Activated effector memory CD4-positive, alpha-beta T cell treated with anti-CD3 and anti-CD28 coated beads, Interleukin-2, amount 50 U/mL, for 16 hours (primary cell): Measurements from ENCODE around the gene CARMIL1.
"Not testable (repeated sequence)": the region's sequence is repeated elsewhere in the genome, so short reads cannot be mapped to it uniquely, and the experiment has no call there.

Experiments used
- DNase-seq: peaks from one replicate; pipeline ENCODE4 v3.0.0-alpha.2; 2020

CARMIL1 gene

DNA sequence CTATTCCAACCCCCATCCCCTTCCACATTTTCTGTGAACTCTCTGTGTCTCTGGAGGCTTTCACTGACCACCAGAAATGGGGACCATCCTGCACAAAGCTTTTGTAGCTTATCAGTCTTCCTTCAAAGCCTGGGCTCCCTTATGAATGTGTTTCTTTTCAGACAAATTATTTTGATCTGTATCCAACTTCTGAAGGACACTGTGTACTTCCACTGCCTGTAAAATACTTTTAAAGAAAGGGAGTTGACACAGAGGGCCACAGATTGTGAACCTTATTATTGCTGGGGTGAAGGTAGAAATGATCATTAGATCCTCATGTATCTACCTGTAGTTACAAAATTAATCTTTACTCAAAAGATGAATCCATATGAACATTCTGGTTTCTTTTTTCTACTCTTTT is 135.6 kb downstream of the CARMIL1 start:
- DNase-seq = no peak

- DNase-seq = no peak
These were observed 136.1 kb downstream of the CARMIL1 start for GRCh38 chr6:25415274-25415673.

DNA sequence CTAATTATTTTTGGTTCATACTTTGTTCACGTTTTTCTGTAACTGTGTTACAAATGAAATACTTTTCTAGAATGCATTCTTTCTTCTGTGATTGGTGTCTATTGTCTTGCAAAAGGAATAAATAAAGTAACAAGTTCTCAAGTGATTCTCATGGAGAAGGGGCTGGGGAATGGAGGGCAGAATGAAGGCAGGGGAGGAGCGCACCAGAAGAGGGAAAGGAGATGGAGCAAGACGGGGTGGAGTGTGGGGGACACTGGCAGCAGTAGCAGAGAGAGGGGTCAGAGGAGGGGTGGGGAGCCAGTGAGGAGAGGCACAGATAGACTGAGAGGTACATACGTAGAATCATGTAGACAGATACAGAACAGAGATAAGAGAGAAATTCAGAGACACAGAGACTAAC is 136.5 kb downstream of the CARMIL1 start:
- no peak for DNase-seq

DNA sequence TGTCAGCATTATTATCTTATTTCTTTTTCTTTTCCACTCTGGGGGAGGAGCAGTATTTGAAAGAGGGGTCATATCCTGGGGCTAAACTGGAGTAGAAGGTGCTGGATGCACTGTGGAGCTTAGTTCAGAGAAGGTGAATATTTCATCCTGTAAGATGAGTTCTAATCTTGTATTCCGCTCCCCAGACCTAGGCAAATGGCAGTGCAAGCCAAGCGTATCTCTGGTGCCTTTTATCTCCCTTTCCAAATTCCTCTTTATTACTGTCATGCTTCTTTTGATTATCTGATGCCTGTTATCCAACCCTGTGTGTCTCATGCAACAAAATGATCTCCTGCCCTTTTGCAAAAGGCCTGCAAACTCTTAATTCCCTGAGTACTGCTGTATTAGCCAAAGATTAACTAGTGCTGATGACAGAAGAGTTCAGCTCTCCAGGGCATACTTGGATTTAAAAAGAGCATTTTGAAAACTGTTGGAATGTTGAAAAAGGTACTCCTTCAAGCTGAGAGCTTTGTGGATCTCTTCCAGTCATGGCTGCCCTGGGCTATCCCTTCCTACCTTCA is 138.0 kb downstream of the CARMIL1 start:
- DNase-seq = no peak

DNA sequence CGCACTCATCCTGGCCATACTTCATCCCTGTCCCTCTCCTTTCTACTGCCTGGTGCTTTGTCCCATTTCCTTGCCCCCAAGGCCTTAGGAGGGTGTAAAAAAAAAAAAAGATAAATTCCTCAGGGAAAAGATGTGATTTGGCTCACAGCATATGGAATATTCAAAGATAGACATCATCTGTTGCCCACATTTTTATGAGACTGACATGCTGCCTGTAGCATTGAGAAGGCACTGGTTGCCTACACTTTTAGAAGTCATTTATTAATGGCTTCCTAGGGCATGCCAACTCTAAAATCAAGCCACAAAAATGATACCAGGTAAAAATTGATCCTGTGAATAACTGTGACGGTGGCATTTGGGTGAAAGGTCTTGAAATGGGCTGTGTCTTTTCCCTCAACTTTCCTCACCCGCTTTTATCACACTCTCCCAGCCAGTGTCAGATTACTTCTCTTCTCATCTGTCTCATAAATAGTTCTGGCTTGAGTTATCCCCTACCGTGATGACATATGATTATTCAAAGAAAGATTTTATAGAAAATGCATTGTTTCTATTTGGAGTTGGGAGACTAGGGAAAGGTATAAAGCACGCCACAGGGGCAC is 139.4 kb downstream of the CARMIL1 start:
- DNase-seq = no peak

DNA sequence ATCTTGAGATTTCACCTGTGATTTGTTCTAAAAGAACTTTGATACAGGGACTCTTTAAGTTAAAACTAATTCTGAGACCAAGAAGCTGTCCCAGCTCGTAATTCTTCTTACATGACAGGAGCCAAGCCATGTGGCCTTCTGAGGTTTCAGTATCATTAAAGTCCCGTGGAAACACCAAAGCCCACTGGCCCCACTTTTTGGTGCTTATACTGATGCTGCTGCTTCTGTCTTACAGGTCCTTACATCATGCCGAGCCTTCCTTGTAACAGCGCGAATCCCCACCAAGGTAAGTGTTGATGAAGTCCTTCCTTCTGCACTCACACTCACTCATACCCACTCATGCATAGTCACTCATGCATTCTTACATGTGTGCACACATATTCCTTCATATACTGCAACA is 140.7 kb downstream of the CARMIL1 start:
- DNase-seq = no peak

- no peak for DNase-seq
These were observed 144.2 kb downstream of the CARMIL1 start for GRCh38 chr6:25423358-25423757.

DNA sequence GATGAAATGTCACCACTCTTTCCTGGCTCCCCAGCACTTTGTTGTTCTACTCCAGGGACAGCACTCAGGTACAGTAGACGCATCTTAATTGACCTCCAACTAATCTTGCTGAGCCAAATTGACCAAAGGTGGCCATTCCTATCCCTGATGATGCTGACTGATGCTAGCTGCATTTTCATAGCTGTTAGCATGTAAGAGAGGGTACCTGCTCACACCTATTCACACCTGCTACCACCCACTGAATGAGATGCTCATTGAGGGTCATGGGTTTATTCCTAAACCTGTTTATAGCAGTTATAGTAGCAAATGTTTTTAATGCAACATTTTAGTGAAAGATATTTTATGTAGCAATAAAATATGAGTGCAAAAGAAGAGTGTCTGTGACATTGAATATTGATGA is 145.1 kb downstream of the CARMIL1 start:
- DNase-seq = no peak

- DNase-seq = no peak
These were observed 148.4 kb downstream of the CARMIL1 start for GRCh38 chr6:25427549-25427948.

DNA sequence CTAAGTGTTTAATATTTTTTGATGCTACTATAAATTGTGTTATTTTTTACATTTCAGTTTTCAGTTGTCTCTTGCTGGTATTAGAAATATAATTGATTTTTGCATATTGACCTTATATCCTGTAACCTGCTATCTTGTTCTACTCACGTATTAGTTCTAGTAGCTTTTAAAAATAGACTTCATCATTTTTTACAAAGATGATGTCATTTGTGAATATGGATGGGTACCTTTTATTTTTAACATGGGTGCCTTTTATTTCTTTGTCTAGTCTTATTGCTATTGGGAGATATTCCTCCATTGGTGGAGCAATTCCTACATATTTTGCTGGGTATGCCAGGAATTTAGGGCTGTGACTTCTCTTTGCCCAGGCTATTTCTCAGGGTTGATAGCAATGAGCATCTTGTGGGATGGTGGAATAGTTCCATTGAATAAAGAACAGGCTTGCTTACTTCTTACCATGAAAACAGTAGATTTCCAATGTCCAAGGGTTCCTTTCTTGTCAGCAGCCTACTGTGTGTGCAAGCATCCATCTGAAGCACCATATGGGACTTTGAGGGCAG is 149.7 kb downstream of the CARMIL1 start:
- DNase-seq = no peak

GRCh38 chr6:25431306-25431974 is 152.3 kb downstream of the CARMIL1 start:
- DNase-seq = no peak

DNA sequence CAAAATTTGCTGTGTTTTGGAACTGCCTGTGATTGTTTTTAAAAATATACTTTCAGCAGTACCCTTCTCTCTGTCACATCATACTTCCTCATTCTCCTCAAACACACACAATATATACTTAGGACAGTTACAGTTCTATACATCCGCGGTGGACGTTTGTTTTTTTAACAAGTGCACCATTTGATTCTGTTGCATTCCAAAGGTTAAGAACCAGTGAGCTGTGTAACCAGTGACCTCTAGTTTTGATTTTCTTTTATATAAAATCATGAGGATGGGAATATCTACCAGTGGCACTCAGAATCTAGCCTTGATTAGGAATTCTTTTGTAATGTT is 152.8 kb downstream of the CARMIL1 start:
- no peak for DNase-seq

DNA sequence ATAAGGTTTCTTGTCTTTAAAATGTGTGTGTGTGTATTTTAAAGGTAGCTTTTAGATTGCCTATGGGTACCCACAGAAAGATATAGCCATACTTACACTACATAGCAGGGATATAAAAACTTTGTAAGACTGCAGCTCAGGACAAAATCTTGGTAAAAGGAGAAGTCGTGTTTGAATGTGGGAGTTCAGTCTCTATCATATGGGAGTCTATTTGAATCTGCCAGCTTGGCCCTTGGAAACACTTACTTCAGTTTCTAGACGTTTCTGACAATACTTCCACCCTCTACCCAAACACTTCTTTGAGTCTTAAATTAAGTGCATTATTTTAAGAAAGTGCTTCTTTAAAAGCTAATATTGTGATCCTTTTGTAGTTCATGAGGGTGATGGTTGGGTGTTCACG is 155.7 kb downstream of the CARMIL1 start:
- DNase-seq = no peak

DNA sequence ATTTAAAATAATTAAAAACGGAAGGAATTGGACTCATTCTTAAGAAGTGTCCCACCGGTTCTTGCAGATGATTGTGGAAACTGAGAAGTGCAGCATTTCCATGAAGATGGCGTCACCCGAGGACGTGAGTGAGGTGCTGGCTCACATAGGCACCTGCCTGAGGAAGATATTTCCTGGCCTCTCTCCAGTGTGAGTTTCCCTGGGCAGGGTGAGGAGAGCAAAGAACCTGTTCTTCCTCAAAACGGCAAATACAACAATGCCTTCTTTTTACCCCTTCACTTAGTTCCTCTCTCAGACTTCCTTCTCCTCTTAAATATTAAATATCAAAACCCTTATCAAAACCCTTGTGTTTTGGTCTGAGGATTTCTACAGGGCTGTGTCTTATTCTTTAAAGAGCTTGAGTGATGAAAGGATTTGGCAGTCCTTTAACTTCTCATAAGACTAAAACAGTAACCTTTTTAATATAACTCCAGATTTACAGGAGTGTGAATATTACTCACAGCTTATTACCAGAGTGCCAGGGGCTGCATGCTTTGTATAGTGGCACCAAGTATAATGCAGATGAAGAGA is 156.3 kb downstream of the CARMIL1 start:
- DNase-seq = no peak

DNA sequence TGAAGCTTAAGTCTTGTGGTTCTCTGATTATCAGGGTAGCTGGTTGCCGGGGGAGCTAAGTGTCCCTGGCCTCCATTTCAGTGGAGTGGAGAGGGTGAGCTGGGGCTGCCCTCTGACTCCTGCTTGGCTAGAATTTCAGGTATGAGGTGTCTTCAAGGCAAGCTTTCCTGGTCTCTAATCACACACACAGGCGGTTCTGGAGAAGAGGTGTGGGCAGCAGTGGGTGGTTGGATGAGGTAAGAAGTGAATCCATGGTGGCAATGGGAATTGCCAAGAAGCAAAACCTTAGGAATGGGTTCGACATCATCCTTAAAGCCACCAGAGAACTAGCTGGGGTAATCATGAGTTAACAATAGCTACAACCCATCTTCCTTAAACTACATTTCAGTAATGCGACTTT is 157.6 kb downstream of the CARMIL1 start:
- DNase-seq = no peak

DNA sequence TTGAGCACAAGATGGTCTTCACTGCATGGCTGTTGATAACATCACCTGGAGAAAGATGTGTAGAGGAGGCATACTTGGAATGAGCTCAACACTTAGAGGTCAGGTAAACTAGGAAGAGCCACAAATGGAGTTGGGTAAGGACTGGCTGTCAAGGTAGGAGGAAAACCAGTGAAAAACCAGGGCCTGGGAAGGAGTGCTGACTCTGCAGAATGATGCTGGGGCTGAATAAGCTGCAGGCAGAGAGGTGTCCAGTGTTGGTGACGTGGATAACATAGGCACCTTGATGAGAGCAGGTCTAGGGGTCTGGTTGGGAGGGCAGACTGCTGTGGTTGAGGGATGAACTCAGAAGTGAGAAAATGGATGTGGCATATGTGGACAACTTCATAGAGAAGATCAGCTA is 160.2 kb downstream of the CARMIL1 start:
- no peak for DNase-seq

DNA sequence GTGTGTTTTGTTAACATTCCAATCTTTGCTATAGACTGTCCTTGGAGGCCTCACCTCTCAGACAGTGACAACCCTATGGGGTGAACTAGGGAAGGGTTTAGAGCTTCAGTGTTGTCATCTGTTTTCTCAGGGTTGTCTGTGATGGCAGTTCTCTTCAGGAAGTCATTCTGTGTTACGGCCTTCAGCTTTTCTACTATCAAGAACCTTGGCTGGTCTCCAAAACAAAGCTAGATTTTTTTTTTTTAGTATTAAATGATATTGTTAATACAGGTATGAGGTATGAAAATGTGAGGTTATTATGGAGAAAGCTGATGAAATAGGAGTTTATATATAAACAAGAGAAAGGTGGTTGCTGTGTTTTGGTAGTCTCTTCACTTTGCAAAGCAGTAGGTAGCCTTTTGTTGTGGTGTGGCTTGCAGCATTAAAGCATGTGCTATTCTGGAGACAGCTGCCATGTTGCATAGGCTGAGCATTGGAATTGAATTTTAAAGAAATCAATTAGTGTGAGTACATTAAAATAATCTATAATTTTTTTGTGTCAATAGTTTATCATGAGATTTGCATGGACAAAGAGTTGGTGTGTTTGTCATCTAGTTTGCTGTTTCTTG is 162.6 kb downstream of the CARMIL1 start:
- DNase-seq = no peak

- no peak for DNase-seq
These were observed 163.7 kb downstream of the CARMIL1 start for GRCh38 chr6:25442898-25443297.

DNA sequence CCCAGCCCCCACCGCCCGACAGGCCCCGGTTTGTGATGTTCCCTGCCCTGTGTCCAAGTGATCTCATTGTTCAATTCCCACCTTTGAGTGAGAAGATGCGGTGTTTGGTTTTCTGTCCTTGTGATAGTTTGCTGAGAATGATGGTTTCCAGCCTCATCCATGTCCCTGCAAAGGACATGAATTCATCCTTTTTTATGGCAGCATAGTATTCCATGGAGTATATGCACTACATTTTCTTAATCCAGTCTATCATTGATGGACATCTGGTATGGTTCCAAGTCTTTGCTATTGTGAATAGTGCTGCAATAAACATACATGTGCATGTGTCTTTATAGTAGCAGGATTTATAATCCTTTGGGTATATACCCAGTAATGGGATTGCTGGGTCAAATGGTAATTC is 165.3 kb downstream of the CARMIL1 start:
- not testable (repeated sequence) for DNase-seq

GRCh38 chr6:25446830-25447569 is 167.8 kb downstream of the CARMIL1 start:
- no peak for DNase-seq

GRCh38 chr6:25447570-25447929 is 168.4 kb downstream of the CARMIL1 start:
- no peak for DNase-seq

DNA sequence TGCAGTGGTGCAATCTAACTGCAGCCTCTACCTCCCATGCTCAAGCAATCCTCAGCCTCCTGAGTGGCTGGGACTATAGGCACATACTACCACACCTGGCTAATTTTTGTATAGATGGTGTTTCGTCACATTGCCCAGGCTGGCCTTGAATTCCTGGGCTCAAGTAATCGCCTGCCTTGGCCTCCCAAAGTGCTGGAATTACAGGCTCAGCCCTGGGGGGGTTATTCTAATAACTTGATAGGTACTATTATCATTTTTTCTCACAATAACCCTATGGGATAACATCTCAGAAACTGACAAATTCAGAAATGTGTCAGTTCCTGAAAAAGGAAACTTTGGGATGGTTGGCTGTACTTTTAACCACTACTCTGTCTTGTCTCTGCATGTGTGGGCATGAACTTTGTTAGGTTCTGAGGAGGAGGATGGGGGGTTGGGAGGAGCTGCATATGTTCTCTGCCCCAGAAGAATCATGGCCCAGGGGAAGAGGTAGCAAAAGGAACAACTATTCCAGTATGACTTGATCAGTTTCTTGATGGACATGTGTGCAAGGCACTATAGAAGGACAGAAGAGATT is 169.9 kb downstream of the CARMIL1 start:
- no peak for DNase-seq

DNA sequence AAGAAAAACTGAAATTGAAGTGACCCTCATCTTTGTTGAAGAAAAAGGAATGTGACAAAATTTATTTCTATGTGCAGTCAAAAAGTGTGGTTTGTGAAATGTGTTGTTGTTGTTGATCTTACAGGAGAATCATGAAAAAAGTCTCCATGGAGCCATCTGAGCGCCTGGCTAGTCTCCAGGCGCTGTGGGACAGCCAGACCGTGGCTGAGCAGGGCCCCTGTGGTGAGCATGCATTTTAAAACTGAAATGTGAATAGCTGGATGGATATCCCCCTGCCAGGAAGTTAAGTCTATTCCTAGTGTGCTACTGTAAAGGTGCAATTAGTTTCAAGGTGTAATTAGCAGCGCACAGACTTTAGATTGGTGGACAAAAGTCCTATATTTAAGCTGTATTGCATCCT is 170.6 kb downstream of the CARMIL1 start:
- no peak for DNase-seq
